GM18519 (cell line): ENCODE data around the gene OR52E8.

Source experiments
- ATAC-seq: cut with Tn5 transposase; IDR thresholded peaks from one replicate; pipeline ENCODE4 v1.9.1; 2021; ENCODE audit warnings: mild to moderate bottlenecking, moderate library complexity; ENCODE audit not compliant: unreplicated experiment, low FRiP score

The OR52E8 gene

GRCh38 chr11:5808500-5809121, 48.9 kb downstream of the OR52E8 start, which contains the start of gene OR52N2:
Gene OR52N2, plus strand, starts transcription at chr11:5808924. Its CDS starts 11,412 bp downstream, at chr11:5820336.
- ATAC-seq = peak; percentile 88

- no peak for ATAC-seq
Measured at GRCh38 chr11:5807580-5807979, 49.9 kb downstream of the OR52E8 start.
